Tibial nerve (tissue), 3 donors: ENCODE results near the gene BRSK1.

Source experiments
- CTCF ChIP-seq, 5 experiments: fragments of 200-600 bp in 3 of 5; fragments of 450-650 bp in 2 of 5; sonication (generic) in 3 of 5; IDR thresholded peaks; one replicate each; pipeline ENCODE4 v1.5.1; 2016 to 2019; ENCODE audit warnings: antibody characterized with exemption in 5 of 5, mild to moderate bottlenecking in 3 of 5, moderate library complexity in 2 of 5
- POLR2A ChIP-seq, 2 donors: fragments of 450-650 bp; IDR thresholded peaks; one replicate each; pipeline ENCODE4 v1.6.1; 2017; ENCODE audit warnings: antibody characterized with exemption in 2 of 2, mild to moderate bottlenecking in 2 of 2, moderate library complexity in 2 of 2

GRCh38 chr19:55358493-55358892 lies 74.7 kb downstream of the BRSK1 start:
- TF ChIP-seq CTCF (IDR thresholded peaks at IDR 0.05) (no peak), POLR2A (IDR thresholded peaks at IDR 0.05) (no peak)
